A549 (cell line): ENCODE results near the gene IER2. TPM values are rescaled to one million over a fixed set of nuclear protein-coding genes. Genes with fewer than 3 reads are reported as not detected.

ENCODE experiments used
- ATAC-seq, 2 experiments: fragments of 200-7000 bp in 1 of 2; fragments of >200 bp in 1 of 2; cut with Nextera tagmentation in 1 of 2; cut with Tn5 transposase in 1 of 2; 3 replicates each; pipeline versions ENCODE4 v1.8.0 to v1.9.1; 2018 to 2020; ENCODE audit warnings: mild to moderate bottlenecking in 1 of 2, moderate library complexity in 1 of 2
- CTCF ChIA-PET: fragments of 300-600 bp; sonication (Branson Sonifier 250); formaldehyde crosslinking; extraction: SDS; loops from one replicate; lab custom pipeline; 2021; ENCODE audit warnings: antibody characterized with exemption, inconsistent platforms; lab: Yijun Ruan, JAX
- POLR2A ChIA-PET: fragments of 350-600 bp; formaldehyde crosslinking; extraction: SDS; loops from one replicate; lab custom pipeline; 2021; ENCODE audit warnings: antibody characterized with exemption, inconsistent platforms; lab: Yijun Ruan, JAX
- DNase-seq, 2 experiments: peaks; one replicate each; pipeline versions ENCODE4 v3.0.0 to v3.0.0-alpha.2; 2011 to 2016; ENCODE audit warnings: low read depth in 1 of 2, low spot score in 1 of 2
- FAIRE-seq: peaks from 2 replicates; lab custom pipeline; 2011; peaks lifted over from hg19 to GRCh38; lab: Jason Lieb, UNC
- H3K27ac ChIP-seq, 2 experiments: fragments of >200 bp; sonication (Bioruptor Twin); formaldehyde crosslinking; 3 replicates each; pipeline ENCODE4 v1.5.1; 2016 to 2017
- H3K4me1 ChIP-seq: fragments of >200 bp; sonication (Bioruptor Twin); formaldehyde crosslinking; 3 replicates; pipeline ENCODE4 v1.6.1; 2016
- H3K4me2 ChIP-seq: fragments of >200 bp; sonication (Bioruptor Twin); formaldehyde crosslinking; 3 replicates; pipeline ENCODE4 v1.6.1; 2016
- H3K4me3 ChIP-seq: fragments of >200 bp; sonication (Bioruptor Twin); formaldehyde crosslinking; 3 replicates; pipeline ENCODE4 v1.5.1; 2016
- H3K9me3 ChIP-seq: fragments of >200 bp; sonication (Bioruptor Twin); formaldehyde crosslinking; 3 replicates; pipeline ENCODE4 v1.6.1; 2016
- BCL3 ChIP-seq: fragments of >200 bp; sonication (Bioruptor Twin); formaldehyde crosslinking; IDR thresholded peaks from 3 replicates; pipeline ENCODE4 v1.6.1; 2016
- BHLHE40 ChIP-seq: IDR thresholded peaks from 2 replicates; pipeline ENCODE4 v1.6.1; 2012; ENCODE audit warnings: low read depth, low read length, inconsistent platforms
- CHD2 ChIP-seq: fragments of 150-350 bp; IDR thresholded peaks from 2 replicates; pipeline ENCODE4 v1.6.1; 2014; ENCODE audit warnings: low read length; ENCODE audit not compliant: partially characterized antibody
- CHD4 ChIP-seq: fragments of 200-600 bp; sonication (generic); IDR thresholded peaks from 2 replicates; pipeline ENCODE4 v1.6.1; 2016; ENCODE audit warnings: antibody characterized with exemption, mild to moderate bottlenecking, borderline replicate concordance
- EHF ChIP-seq: fragments of 250-450 bp; sonication (Bioruptor Pico); IDR thresholded peaks from 2 replicates; pipeline ENCODE4 v1.5.0; 2020; ENCODE audit warnings: mild to moderate bottlenecking
- ELK1 ChIP-seq: fragments of 150-350 bp; IDR thresholded peaks from 2 replicates; pipeline ENCODE4 v1.6.1; 2014; ENCODE audit warnings: low read depth, mild to moderate bottlenecking, low read length
- EP300 ChIP-seq, 2 experiments: fragments of >200 bp; sonication (Bioruptor Twin); formaldehyde crosslinking; IDR thresholded peaks; 2 replicates in 1 of 2; 3 replicates in 1 of 2; pipeline ENCODE4 v1.6.1; 2016 to 2017
- FOSL2 ChIP-seq, 2 experiments: fragments of 450-650 bp in 1 of 2; fragments of >200 bp in 1 of 2; sonication (Bioruptor Twin) in 1 of 2; formaldehyde crosslinking; IDR thresholded peaks; 2 replicates each; pipeline versions ENCODE4 v1.5.0 to v1.6.1; 2016 to 2020; ENCODE audit warnings: mild to moderate bottlenecking in 1 of 2, moderate library complexity in 1 of 2
- GATA3 ChIP-seq: IDR thresholded peaks from 2 replicates; pipeline ENCODE4 v1.6.1; 2012; ENCODE audit warnings: borderline replicate concordance
- HOXA7 ChIP-seq: fragments of 250-450 bp; sonication (Bioruptor Pico); IDR thresholded peaks from 2 replicates; pipeline ENCODE4 v1.5.0; 2020; ENCODE audit warnings: mild to moderate bottlenecking, moderate library complexity
- HOXB13 ChIP-seq: fragments of 250-450 bp; sonication (Bioruptor Pico); IDR thresholded peaks from 2 replicates; pipeline ENCODE4 v1.5.0; 2020; ENCODE audit warnings: low read depth, mild to moderate bottlenecking, moderate library complexity
- HOXB5 ChIP-seq: fragments of 250-450 bp; sonication (Bioruptor Pico); IDR thresholded peaks from 2 replicates; pipeline ENCODE4 v1.5.0; 2020; ENCODE audit warnings: mild to moderate bottlenecking, moderate library complexity
- JUNB ChIP-seq: fragments of >200 bp; sonication (Bioruptor Twin); formaldehyde crosslinking; IDR thresholded peaks from 2 replicates; pipeline ENCODE4 v1.6.1; 2016
- MYC ChIP-seq: IDR thresholded peaks from 2 replicates; pipeline ENCODE4 v1.6.1; 2012; ENCODE audit warnings: mild to moderate bottlenecking, inconsistent platforms, low read length, improper control_type of control experiment, borderline replicate concordance
- NPAS2 ChIP-seq: fragments of 250-450 bp; sonication (Bioruptor Pico); IDR thresholded peaks from 2 replicates; pipeline ENCODE4 v1.8.0; 2022; ENCODE audit warnings: mild to moderate bottlenecking, moderate library complexity, borderline replicate concordance
- NR3C1 ChIP-seq: fragments of >200 bp; sonication (Bioruptor Twin); formaldehyde crosslinking; IDR thresholded peaks from 3 replicates; pipeline ENCODE4 v1.6.1; 2017
- PHF8 ChIP-seq: fragments of 200-600 bp; sonication (generic); IDR thresholded peaks from 2 replicates; pipeline ENCODE4 v1.6.1; 2016; ENCODE audit warnings: low read depth, mild to moderate bottlenecking, antibody characterized with exemption, moderate library complexity, borderline replicate concordance
- POLR2A ChIP-seq: IDR thresholded peaks from 2 replicates; pipeline ENCODE4 v1.6.1; 2012; ENCODE audit warnings: mild to moderate bottlenecking, low read length
- POLR2AphosphoS2 ChIP-seq: conservative IDR thresholded peaks from 2 replicates; pipeline ENCODE4 v1.6.1; 2012; ENCODE audit warnings: low read length, improper control_type of control experiment, inconsistent platforms
- RCOR1 ChIP-seq: fragments of 150-350 bp; IDR thresholded peaks from 2 replicates; pipeline ENCODE4 v1.6.1; 2014; ENCODE audit warnings: antibody characterized with exemption, low read length, low read depth
- RFX5 ChIP-seq: fragments of 450-650 bp; IDR thresholded peaks from 2 replicates; pipeline ENCODE4 v1.7.1; 2014; ENCODE audit warnings: antibody characterized with exemption, mild to moderate bottlenecking, moderate library complexity
- RNF2 ChIP-seq: fragments of 200-600 bp; sonication (generic); IDR thresholded peaks from 2 replicates; pipeline ENCODE4 v1.6.1; 2016; ENCODE audit warnings: low read depth, mild to moderate bottlenecking, antibody characterized with exemption, moderate library complexity, borderline replicate concordance
- TP53 ChIP-seq: fragments of 250-450 bp; sonication (Bioruptor Pico); IDR thresholded peaks from 2 replicates; pipeline ENCODE4 v1.5.0; 2021; ENCODE audit warnings: mild to moderate bottlenecking, moderate library complexity
- ZC3H11A ChIP-seq: fragments of 450-650 bp; IDR thresholded peaks from 2 replicates; pipeline ENCODE4 v1.6.1; 2014; ENCODE audit warnings: antibody characterized with exemption, mild to moderate bottlenecking
- ZFP36 ChIP-seq: fragments of 450-650 bp; IDR thresholded peaks from 2 replicates; pipeline ENCODE4 v1.6.1; 2014; ENCODE audit warnings: borderline replicate concordance; ENCODE audit not compliant: partially characterized antibody
- WGBS: methylation state at CpG from one replicate; pipeline ENCODE4 v1.1.6; 2017; ENCODE audit errors: missing lambda C conversion rate; 5-methylcytosine and 5-hydroxymethylcytosine counted together
- polyA plus RNA-seq, 4 experiments: library from polyadenylated mRNA; depleted of rRNA in 3 of 4; stranded (reverse); fragments of >200 nt; fragmentation: RNase III in 1 of 4; extraction: RNeasy Plus Mini Kit Qiagen cat#74134 plus additional on column Dnase treatment in 1 of 4; gene quantifications; 2 replicates in 3 of 4; 3 replicates in 1 of 4; pipeline ENCODE4 v1.2.3, GENCODE V29; 2011 to 2017
- TF ChIP-seq, protein P1 (sequence below): IDR thresholded peaks from 2 replicates; pipeline ENCODE4 v1.6.1; 2012; ENCODE audit warnings: low read depth, borderline replicate concordance
- TF ChIP-seq, protein P2 (sequence below): fragments of 450-650 bp; IDR thresholded peaks from 2 replicates; pipeline ENCODE4 v1.6.1; 2014; ENCODE audit warnings: antibody characterized with exemption
- TF ChIP-seq, protein P3 (sequence below): fragments of 200-600 bp; sonication (generic); IDR thresholded peaks from 2 replicates; pipeline ENCODE4 v1.6.1; 2016; ENCODE audit warnings: antibody characterized with exemption, mild to moderate bottlenecking, moderate library complexity

IER2 gene
- polyA plus RNA-seq, 2 of the 4 experiments (the other 2 are of a cell fraction) = 39.9 to 75.7 TPM

GRCh38 chr19:13133241-13133870 lies 16.9 kb upstream of the IER2 start:
- no peak overlapping the region for H3K27ac ChIP-seq
- 82% methylated on average over 12 of the region's 12 CpGs for WGBS
- ChIA-PET POLR2A (no interaction called here), CTCF (interaction anchor here (1.2 to 1.7 kb wide), 3 partner anchors 131 to 156 kb away, joined by 3 to 4 read pairs (median 3); no protein-coding TSS in a partner anchor)
- FAIRE-seq (no peak), ATAC-seq (no peak), DNase-seq (no peak)
- no peak overlapping the region for H3K4me3 ChIP-seq
- no peak overlapping the region for H3K4me2 ChIP-seq
- TF ChIP-seq FOSL2 (IDR thresholded peaks at IDR 0.05) = no peak
- no peak for TF ChIP-seq FOSL2 (CRISPR knock-in tag; IDR thresholded peaks at IDR 0.05)
- no peak for TF ChIP-seq MYC
- TF ChIP-seq RCOR1 = no peak
- no peak for TF ChIP-seq BCL3
- no peak for TF ChIP-seq BHLHE40
- TF ChIP-seq, protein P1, sequence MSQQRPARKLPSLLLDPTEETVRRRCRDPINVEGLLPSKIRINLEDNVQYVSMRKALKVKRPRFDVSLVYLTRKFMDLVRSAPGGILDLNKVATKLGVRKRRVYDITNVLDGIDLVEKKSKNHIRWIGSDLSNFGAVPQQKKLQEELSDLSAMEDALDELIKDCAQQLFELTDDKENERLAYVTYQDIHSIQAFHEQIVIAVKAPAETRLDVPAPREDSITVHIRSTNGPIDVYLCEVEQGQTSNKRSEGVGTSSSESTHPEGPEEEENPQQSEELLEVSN = no peak
- no peak for TF ChIP-seq EHF
- TF ChIP-seq ZC3H11A = no peak
- no peak for TF ChIP-seq CHD2
- no peak for TF ChIP-seq PHF8
- TF ChIP-seq CHD4 = no peak
- no peak for TF ChIP-seq TP53 (CRISPR knock-in tag)
- no peak for TF ChIP-seq POLR2A
- no peak for TF ChIP-seq ZFP36
- no peak for TF ChIP-seq RNF2
- TF ChIP-seq EP300 (IDR thresholded peaks at IDR 0.05) = no peak
- TF ChIP-seq ELK1 = no peak
- no peak for TF ChIP-seq NPAS2
- no peak for TF ChIP-seq POLR2AphosphoS2
- H3K4me1 ChIP-seq = peaks cover 2% of the 10 kb centered on the region; the same call in 1 of the 3 replicates
- H3K9me3 ChIP-seq = no peaks in the 10 kb centered on the region

- Histone ChIP-seq H3K4me1 (peaks cover 12% of the 10 kb centered on the region), H3K27ac (no peak overlapping the region), H3K4me3 (no peak overlapping the region), H3K4me2 (no peak overlapping the region), H3K9me3 (no peaks in the 10 kb centered on the region)
- ChIA-PET POLR2A (no interaction called here), CTCF (interaction anchor here (1.4 to 1.5 kb wide), 2 partner anchors 13 to 157 kb away, joined by 3 to 4 read pairs; no protein-coding TSS in a partner anchor)
- WGBS = 91% methylated on average over 3 of the region's 3 CpGs
- FAIRE-seq = no peak
- TF ChIP-seq HOXA7 (no peak), CHD2 (no peak), TP53 (CRISPR knock-in tag) (no peak), HOXB5 (CRISPR knock-in tag) (no peak), HOXB13 (CRISPR knock-in tag) (no peak), JUNB (no peak), EP300 (IDR thresholded peaks at IDR 0.05) (no peak), ELK1 (no peak), POLR2A (no peak), GATA3 (no peak), EHF (no peak), NR3C1 (no peak), ZC3H11A (no peak), RFX5 (no peak)
- TF ChIP-seq, protein P2, sequence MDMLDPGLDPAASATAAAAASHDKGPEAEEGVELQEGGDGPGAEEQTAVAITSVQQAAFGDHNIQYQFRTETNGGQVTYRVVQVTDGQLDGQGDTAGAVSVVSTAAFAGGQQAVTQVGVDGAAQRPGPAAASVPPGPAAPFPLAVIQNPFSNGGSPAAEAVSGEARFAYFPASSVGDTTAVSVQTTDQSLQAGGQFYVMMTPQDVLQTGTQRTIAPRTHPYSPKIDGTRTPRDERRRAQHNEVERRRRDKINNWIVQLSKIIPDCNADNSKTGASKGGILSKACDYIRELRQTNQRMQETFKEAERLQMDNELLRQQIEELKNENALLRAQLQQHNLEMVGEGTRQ = no peak
- TF ChIP-seq, protein P3, sequence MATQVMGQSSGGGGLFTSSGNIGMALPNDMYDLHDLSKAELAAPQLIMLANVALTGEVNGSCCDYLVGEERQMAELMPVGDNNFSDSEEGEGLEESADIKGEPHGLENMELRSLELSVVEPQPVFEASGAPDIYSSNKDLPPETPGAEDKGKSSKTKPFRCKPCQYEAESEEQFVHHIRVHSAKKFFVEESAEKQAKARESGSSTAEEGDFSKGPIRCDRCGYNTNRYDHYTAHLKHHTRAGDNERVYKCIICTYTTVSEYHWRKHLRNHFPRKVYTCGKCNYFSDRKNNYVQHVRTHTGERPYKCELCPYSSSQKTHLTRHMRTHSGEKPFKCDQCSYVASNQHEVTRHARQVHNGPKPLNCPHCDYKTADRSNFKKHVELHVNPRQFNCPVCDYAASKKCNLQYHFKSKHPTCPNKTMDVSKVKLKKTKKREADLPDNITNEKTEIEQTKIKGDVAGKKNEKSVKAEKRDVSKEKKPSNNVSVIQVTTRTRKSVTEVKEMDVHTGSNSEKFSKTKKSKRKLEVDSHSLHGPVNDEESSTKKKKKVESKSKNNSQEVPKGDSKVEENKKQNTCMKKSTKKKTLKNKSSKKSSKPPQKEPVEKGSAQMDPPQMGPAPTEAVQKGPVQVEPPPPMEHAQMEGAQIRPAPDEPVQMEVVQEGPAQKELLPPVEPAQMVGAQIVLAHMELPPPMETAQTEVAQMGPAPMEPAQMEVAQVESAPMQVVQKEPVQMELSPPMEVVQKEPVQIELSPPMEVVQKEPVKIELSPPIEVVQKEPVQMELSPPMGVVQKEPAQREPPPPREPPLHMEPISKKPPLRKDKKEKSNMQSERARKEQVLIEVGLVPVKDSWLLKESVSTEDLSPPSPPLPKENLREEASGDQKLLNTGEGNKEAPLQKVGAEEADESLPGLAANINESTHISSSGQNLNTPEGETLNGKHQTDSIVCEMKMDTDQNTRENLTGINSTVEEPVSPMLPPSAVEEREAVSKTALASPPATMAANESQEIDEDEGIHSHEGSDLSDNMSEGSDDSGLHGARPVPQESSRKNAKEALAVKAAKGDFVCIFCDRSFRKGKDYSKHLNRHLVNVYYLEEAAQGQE = no peak
- ATAC-seq = no peak
- no peak for DNase-seq
These were observed 15.6 kb upstream of the IER2 start for GRCh38 chr19:13134626-13135025.
